GM12892 (cell line): ENCODE measurements around the gene PAX2.

Experiments used
- DNase-seq: peaks from one replicate; pipeline ENCODE4 v3.0.0; 2011; ENCODE audit not compliant: insufficient read length
- FAIRE-seq: peaks from 2 replicates; lab custom pipeline; 2011; peaks lifted over from hg19 to GRCh38; lab: Jason Lieb, UNC
- POLR2A ChIP-seq: IDR thresholded peaks from 2 replicates; pipeline ENCODE4 v1.6.1; 2011; ENCODE audit warnings: low read depth, low read length, control low read depth
- POLR2AphosphoS5 ChIP-seq: IDR thresholded peaks from 2 replicates; pipeline ENCODE4 v1.6.1; 2011; ENCODE audit warnings: low read depth, low read length, control low read depth
- TAF1 ChIP-seq: IDR thresholded peaks from 2 replicates; pipeline ENCODE4 v1.6.1; 2011; ENCODE audit warnings: low read depth, mild to moderate bottlenecking, control low read depth, low read length, borderline replicate concordance

PAX2 gene

DNA sequence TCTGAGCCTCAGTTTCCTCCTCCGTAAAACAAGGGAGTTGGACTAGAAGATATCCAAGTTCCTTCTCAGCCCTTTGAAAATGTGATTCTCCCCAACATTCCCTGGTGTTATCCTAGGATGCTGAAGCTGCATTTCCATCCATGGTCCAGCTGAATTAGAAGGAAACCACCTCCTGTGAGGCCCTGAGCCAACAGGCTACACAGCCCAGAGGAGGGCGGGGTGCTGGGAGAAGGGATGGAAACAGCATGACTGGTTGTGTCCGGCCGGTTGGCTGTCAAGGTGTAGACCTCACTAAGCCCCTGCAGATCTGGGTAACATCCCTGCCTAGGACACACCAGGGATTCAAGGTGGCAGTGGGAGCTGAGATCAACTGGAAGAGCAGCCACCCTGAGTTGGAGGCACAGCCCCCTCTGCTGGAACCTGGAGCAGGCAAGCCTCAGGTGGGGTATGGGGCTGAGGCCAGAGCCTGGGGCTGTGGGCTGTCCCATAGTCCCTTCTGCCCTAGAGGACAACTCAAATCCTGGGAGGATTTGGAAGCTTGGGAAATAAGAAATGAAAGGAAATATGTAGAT is 72.0 kb downstream of the PAX2 start:
- no peak for TF ChIP-seq TAF1
- TF ChIP-seq POLR2AphosphoS5, result no peak
- no peak for TF ChIP-seq POLR2A
- no peak for FAIRE-seq

DNA sequence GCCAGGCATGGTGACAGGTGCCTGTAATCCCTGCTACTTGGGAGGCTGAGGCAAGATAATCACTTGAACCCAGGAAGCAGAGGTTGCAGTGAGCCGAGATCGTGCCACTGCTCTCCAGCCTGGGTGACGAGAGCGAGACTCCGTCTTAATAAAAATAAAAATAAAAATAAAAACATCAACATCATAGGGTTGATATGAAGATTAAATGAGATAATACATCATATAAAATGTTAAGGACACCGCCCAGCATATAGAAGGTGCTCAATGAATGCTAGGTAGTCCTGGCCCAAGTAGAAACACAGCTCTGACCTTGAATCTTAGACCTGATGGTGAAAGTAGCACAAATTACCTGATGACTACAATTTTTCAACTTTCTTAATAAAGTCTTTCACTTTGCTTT is 74.0 kb downstream of the PAX2 start:
- no peak for FAIRE-seq
- TF ChIP-seq POLR2AphosphoS5, result no peak
- no peak for TF ChIP-seq POLR2A
- no peak for TF ChIP-seq TAF1
- no peak for DNase-seq

More for the DNA sequence above, 72.0 kb downstream of the PAX2 start:
- no peak for DNase-seq

DNA sequence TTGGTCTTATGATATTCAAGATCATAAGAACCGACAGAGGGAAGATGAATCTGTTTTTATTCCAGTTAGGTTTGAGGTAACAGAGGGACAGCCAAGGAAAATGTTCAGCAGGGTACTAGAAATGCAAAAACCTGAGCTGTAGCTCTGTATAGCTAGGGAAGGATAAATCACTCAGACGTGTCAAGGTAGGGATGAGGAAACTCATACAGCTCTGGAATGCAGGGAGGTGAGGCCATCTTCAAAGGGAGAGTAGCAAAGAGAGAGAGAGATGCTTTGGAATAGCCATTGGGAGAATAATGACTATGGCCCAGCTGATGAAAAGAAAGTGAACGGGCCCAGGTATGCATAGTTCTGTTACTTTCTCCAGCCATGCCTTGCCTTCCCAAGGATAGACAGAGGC is 77.8 kb downstream of the PAX2 start:
- TF ChIP-seq POLR2A (no peak), TAF1 (no peak), POLR2AphosphoS5 (no peak)
- no peak for DNase-seq
- FAIRE-seq, result no peak

DNA sequence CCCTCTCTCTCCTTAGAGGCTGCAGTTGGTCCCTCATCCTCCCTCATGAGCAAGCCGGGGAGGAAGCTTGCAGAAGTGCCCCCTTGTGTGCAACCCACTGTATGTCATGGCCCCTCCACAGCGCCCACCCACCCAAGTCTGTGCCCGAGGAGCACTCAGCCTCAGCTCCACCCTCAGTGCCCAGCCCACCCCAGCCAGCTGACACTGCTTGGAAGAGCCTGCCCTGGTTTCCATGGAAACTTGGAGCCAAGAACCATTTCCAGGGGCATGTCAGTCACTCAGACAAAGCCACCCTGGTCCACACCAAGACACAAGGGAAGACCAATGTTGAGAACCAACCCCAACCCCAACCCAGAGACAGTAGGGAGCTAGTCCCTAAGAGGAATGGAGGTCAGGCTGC is 79.5 kb downstream of the PAX2 start:
- no peak for FAIRE-seq
- no peak for DNase-seq
- TF ChIP-seq POLR2AphosphoS5 (no peak), POLR2A (no peak), TAF1 (no peak)

DNA sequence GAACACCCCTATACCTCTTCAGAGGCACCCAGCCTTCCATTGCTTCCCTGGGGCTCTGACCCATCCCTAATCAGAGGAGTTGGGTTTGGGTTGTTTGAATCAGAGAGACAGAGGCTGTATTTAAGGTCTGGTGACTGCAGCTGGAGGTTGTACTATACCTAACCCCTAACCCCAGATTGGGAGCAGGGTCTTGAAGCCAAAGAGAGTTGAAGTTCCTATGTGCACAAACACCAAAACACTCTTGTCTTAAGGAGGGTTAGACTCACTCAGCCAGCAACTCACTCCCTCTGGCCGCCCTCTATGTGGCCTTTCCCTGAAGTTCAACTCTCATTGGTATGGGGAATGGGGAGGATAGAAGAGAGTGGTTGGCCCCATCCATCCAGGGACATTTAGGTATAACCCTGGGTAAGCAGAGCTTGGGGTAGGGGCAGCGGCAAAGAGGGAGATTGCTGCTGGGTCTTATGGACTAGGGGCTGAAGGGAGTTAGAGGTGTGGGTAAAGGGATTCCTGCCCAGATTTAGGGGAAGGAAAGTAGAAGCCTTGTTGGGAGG is 80.0 kb downstream of the PAX2 start:
- no peak for FAIRE-seq
- no peak for DNase-seq
- TF ChIP-seq POLR2AphosphoS5 (no peak), TAF1 (no peak), POLR2A (no peak)

DNA sequence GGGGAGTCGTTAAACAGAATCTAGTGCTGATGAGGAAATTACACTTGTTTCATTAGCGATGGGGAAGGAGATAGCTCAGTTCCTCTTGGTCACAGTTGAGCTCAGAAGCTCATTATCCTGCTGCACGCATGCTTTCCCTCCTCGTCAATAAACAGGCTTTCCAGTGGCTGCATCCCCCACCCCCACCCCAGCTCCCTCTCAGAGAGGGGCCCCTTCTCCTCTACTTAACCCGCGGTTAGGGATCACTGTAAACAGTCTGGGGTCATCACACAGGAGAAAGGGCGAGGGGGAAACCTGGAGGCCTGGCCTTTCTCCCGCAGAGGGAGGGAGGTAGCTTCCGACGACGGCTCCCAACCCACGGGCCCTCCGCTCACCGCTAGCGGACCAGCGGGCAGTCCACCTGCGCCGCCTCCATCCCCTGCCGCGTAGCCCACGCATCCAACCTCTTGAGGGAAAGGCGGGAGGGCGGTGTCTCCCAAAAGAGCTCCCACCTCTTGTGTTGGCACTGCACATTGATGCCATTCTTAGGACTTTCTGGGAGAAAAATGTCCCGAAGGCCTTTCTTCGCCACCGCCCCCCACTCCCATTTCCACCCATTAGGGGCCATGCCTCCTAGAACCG is 80.8 kb downstream of the PAX2 start:
- DNase-seq, result no peak
- FAIRE-seq, result no peak
- no peak for TF ChIP-seq POLR2A
- TF ChIP-seq POLR2AphosphoS5, result no peak
- no peak for TF ChIP-seq TAF1

DNA sequence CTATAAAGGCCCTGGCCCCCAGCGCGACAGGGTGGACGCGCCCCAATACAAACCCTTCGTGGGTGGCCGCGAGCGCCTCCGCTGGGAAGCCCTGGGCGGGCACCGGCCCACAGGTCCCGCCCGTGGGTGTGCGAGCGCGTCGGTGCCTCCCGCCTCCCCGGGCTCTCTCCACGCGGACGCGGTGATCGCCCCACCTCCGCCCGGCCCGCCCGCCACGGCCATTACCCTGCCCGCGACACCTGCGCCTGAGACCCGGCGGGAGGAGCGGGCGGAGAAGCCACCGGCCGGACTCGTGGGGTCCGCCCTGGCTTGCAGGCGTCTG is 81.2 kb downstream of the PAX2 start:
- TF ChIP-seq POLR2A (no peak), POLR2AphosphoS5 (no peak), TAF1 (no peak)
- DNase-seq, result no peak
- no peak for FAIRE-seq

DNA sequence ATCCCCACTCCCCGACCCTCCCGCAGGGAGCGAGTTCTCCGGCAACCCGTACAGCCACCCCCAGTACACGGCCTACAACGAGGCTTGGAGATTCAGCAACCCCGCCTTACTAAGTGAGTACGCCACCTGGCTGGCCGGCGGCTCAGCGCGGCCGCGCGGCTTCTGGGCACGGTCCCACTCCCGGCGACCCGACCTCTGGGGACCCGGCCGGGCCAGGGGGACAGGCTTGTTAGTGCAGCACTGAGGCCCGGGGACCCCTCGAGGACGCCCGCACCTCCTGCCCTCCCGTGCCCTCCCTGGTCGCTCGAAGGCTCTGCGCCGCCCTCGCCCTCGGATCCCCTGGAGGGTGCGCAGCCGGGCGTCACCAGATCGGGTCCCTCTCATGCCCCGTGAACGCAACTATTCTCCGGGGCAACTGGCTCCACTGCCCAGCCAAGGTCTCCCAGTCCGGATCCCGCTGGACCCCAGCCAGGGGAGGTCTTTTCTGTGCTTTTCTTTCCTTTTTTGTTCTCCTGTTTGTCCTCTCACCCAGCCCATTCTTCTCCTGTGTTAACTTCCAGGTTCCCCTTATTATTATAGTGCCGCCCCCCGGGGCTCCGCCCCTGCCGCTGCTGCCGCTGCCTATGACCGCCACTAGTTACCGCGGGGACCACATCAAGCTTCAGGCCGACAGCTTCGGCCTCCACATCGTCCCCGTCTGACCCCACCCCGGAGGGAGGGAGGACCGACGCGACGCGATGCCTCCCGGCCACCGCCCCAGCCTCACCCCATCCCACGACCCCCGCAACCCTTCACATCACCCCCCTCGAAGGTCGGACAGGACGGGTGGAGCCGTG is 81.8 kb downstream of the PAX2 start:
- DNase-seq (no peak), FAIRE-seq (peak; percentile 63)
- TF ChIP-seq POLR2AphosphoS5, result no peak
- TF ChIP-seq TAF1, result no peak
- TF ChIP-seq POLR2A, result no peak

DNA sequence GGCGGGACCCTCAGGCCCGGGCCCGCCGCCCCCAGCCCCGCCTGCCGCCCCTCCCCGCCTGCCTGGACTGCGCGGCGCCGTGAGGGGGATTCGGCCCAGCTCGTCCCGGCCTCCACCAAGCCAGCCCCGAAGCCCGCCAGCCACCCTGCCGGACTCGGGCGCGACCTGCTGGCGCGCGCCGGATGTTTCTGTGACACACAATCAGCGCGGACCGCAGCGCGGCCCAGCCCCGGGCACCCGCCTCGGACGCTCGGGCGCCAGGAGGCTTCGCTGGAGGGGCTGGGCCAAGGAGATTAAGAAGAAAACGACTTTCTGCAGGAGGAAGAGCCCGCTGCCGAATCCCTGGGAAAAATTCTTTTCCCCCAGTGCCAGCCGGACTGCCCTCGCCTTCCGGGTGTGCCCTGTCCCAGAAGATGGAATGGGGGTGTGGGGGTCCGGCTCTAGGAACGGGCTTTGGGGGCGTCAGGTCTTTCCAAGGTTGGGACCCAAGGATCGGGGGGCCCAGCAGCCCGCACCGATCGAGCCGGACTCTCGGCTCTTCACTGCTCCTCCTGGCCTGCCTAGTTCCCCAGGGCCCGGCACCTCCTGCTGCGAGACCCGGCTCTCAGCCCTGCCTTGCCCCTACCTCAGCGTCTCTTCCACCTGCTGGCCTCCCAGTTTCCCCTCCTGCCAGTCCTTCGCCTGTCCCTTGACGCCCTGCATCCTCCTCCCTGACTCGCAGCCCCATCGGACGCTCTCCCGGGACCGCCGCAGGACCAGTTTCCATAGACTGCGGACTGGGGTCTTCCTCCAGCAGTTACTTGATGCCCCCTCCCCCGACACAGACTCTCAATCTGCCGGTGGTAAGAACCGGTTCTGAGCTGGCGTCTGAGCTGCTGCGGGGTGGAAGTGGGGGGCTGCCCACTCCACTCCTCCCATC is 82.7 kb downstream of the PAX2 start:
- DNase-seq, result peak; percentile 53
- TF ChIP-seq POLR2AphosphoS5 (no peak), POLR2A (no peak), TAF1 (no peak)
- no peak for FAIRE-seq

DNA sequence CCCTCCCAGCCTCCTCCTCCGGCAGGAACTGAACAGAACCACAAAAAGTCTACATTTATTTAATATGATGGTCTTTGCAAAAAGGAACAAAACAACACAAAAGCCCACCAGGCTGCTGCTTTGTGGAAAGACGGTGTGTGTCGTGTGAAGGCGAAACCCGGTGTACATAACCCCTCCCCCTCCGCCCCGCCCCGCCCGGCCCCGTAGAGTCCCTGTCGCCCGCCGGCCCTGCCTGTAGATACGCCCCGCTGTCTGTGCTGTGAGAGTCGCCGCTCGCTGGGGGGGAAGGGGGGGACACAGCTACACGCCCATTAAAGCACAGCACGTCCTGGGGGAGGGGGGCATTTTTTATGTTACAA is 83.3 kb downstream of the PAX2 start:
- DNase-seq (peak; percentile 50), FAIRE-seq (no peak)
- TF ChIP-seq TAF1, result no peak
- TF ChIP-seq POLR2AphosphoS5, result no peak
- TF ChIP-seq POLR2A, result no peak

DNA sequence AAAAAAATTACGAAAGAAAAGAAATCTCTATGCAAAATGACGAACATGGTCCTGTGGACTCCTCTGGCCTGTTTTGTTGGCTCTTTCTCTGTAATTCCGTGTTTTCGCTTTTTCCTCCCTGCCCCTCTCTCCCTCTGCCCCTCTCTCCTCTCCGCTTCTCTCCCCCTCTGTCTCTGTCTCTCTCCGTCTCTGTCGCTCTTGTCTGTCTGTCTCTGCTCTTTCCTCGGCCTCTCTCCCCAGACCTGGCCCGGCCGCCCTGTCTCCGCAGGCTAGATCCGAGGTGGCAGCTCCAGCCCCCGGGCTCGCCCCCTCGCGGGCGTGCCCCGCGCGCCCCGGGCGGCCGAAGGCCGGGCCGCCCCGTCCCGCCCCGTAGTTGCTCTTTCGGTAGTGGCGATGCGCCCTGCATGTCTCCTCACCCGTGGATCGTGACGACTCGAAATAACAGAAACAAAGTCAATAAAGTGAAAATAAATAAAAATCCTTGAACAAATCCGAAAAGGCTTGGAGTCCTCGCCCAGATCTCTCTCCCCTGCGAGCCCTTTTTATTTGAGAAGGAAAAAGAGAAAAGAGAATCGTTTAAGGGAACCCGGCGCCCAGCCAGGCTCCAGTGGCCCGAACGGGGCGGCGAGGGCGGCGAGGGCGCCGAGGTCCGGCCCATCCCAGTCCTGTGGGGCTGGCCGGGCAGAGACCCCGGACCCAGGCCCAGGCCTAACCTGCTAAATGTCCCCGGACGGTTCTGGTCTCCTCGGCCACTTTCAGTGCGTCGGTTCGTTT is 83.9 kb downstream of the PAX2 start:
- no peak for DNase-seq
- TF ChIP-seq POLR2A (no peak), POLR2AphosphoS5 (no peak), TAF1 (no peak)
- FAIRE-seq, result no peak
